BLaER1 treated with 17β-estradiol and CSF1 and Interleukin-3, amounts not matched to agents 10 nM and 100 nM (cell line): ENCODE data around the gene AP4S1.

Experiments
- H3K27ac ChIP-seq, 11 experiments: shearing (Covaris generic); formaldehyde crosslinking; 2 replicates each; pipeline ENCODE4 v1.8.1; 2022
- H3K27me3 ChIP-seq, 11 experiments: shearing (Covaris generic); formaldehyde crosslinking; 2 replicates each; pipeline ENCODE4 v1.8.1; 2022
- H3K36me3 ChIP-seq, 11 experiments: shearing (Covaris generic); formaldehyde crosslinking; 2 replicates each; pipeline ENCODE4 v1.8.1; 2022
- H3K4me1 ChIP-seq, 10 experiments: shearing (Covaris generic); formaldehyde crosslinking; 2 replicates each; pipeline ENCODE4 v1.8.1; 2022
- H3K4me2 ChIP-seq, 11 experiments: shearing (Covaris generic); formaldehyde crosslinking; 2 replicates each; pipeline ENCODE4 v1.8.1; 2022
- H3K4me3 ChIP-seq, 10 experiments: shearing (Covaris generic); formaldehyde crosslinking; 2 replicates each; pipeline ENCODE4 v1.8.1; 2022
- H3K9ac ChIP-seq, 11 experiments: shearing (Covaris generic); formaldehyde crosslinking; 2 replicates each; pipeline ENCODE4 v1.8.1; 2022
- H3K9me3 ChIP-seq, 11 experiments: shearing (Covaris generic); formaldehyde crosslinking; replicated peaks in 1 of 11; 2 replicates each; pipeline ENCODE4 v1.8.1; 2022
- H4K20me1 ChIP-seq, 11 experiments: shearing (Covaris generic); formaldehyde crosslinking; 2 replicates each; pipeline ENCODE4 v1.8.1; 2022
- Cebpa-rat ChIP-seq, 11 experiments: shearing (Covaris generic); IDR thresholded peaks; 2 replicates each; pipeline ENCODE4 v1.8.1; 2022

AP4S1 gene

DNA sequence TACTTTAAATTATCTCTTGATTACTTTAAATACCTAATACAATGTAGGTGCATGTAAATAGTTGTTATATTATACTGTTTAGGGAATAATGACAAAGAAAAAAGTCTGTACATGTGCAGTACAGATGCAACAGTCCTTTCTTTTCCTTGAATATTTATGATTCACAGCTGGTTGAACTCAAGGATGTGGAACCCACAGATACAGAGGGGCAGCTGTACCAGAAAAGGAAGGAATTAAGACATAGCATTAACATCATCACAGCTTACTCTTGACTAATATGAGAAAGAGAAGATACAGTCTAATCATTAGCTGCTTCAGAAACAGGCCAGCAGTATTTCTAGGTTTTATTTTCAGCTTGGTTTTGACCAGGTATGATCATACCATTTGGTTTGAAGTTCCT lies 34.7 kb upstream of the AP4S1 start:
- Histone ChIP-seq H3K4me2 (peak overlapping the region in 10 of 11 experiments; percentile 36 to 72 (median 64); a peak in 19 of 22 replicates), H3K4me1 (peaks cover 27 to 56% (median 40%) of the 10 kb centered on the region in 10 experiments), H4K20me1 (peaks cover 26 to 99% (median 91%) of the 10 kb centered on the region in 11 experiments)

DNA sequence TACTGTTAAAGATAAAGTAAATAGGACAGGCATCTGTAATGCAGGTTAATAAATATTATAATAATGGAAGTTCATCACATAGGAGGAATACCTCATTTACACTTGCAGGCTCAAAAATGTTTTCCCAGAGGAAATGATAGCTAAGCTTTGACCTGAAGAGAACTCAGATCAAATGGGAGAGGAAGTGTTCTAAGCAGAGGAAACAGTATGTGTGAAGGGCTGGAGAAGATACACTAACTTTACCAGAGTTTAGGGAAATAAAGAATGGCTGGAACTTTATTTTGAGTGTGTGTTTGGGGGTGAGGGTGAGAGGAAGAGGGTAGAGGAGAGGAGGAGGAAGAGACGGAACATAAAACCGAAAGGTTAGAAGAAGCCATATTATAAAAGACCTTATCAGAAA lies 34.0 kb upstream of the AP4S1 start:
- Histone ChIP-seq H3K27ac (peak overlapping the region in 9 of 11 experiments; percentile 4 to 64 (median 41); a peak in 14 of 22 replicates), H4K20me1 (peaks cover 28 to 99% (median 91%) of the 10 kb centered on the region in 11 experiments), H3K4me1 (peaks cover 33 to 60% (median 44%) of the 10 kb centered on the region in 10 experiments), H3K27me3 (no peaks in the 10 kb centered on the region), H3K36me3 (peaks cover 0 to 19% (median 6%) of the 10 kb centered on the region in 11 experiments; a peak in 8 of 22 replicates), H3K4me3 (no peak overlapping the region), H3K4me2 (peak overlapping the region; percentile 36 to 72 (median 66)), H3K9me3 (0 out of 22 replicates have a peak, but pooled peaks cover 0 to 4% (median 0%) of the 10 kb centered on the region in 11 experiments), H3K9ac (no peak overlapping the region)
- no peak for TF ChIP-seq Cebpa-rat (IDR thresholded peaks at IDR 0.05)

More for the DNA sequence above, 34.7 kb upstream of the AP4S1 start:
- no peak for TF ChIP-seq Cebpa-rat (IDR thresholded peaks at IDR 0.05)
- H3K4me3 ChIP-seq, result no peak overlapping the region
- 0 out of 22 replicates have a peak, but pooled peaks cover 0 to 4% (median 0%) of the 10 kb centered on the region in 11 experiments for H3K9me3 ChIP-seq
- H3K27ac ChIP-seq, result peak overlapping the region in 6 of 11 experiments; percentile 25 to 64 (median 44); a peak in 11 of 22 replicates
- no peak overlapping the region for H3K9ac ChIP-seq
- H3K27me3 ChIP-seq, result no peaks in the 10 kb centered on the region
- peaks cover 0 to 19% (median 7%) of the 10 kb centered on the region in 11 experiments; a peak in 10 of 22 replicates for H3K36me3 ChIP-seq

DNA sequence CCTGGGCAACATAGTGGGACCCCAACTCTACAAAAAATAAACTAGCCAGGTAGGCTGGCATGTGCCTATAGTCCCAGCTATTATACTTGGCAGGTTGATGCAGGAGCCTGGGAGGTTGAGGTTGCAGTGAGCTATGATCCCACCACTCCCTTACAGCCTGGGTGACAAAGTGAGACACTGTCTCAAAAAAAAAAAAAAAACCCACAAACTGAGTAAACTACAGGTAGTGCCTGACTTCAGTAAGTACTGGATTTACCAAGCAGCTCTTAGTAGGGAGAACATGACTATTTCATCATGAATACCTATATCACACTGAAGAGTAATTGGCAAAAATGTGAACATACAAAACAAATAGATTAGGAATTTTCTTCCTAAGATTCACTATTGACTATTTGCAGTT lies 32.4 kb upstream of the AP4S1 start:
- H3K4me3 ChIP-seq, result no peak overlapping the region
- H3K27ac ChIP-seq, result no peak overlapping the region
- H3K4me1 ChIP-seq, result peaks cover 34 to 60% (median 44%) of the 10 kb centered on the region in 10 experiments
- no peak overlapping the region for H3K9ac ChIP-seq
- H3K9me3 ChIP-seq, result peaks cover 4 to 15% (median 9%) of the 10 kb centered on the region in 11 experiments
- TF ChIP-seq Cebpa-rat (IDR thresholded peaks at IDR 0.05), result no peak
- no peaks in the 10 kb centered on the region for H3K27me3 ChIP-seq
- H3K4me2 ChIP-seq, result peak overlapping the region in 5 of 11 experiments; percentile 23 to 72 (median 63); a peak in 3 of 22 replicates
- peaks cover 22 to 100% (median 87%) of the 10 kb centered on the region in 11 experiments for H4K20me1 ChIP-seq
- peaks cover 4 to 26% (median 17%) of the 10 kb centered on the region in 11 experiments for H3K36me3 ChIP-seq

DNA sequence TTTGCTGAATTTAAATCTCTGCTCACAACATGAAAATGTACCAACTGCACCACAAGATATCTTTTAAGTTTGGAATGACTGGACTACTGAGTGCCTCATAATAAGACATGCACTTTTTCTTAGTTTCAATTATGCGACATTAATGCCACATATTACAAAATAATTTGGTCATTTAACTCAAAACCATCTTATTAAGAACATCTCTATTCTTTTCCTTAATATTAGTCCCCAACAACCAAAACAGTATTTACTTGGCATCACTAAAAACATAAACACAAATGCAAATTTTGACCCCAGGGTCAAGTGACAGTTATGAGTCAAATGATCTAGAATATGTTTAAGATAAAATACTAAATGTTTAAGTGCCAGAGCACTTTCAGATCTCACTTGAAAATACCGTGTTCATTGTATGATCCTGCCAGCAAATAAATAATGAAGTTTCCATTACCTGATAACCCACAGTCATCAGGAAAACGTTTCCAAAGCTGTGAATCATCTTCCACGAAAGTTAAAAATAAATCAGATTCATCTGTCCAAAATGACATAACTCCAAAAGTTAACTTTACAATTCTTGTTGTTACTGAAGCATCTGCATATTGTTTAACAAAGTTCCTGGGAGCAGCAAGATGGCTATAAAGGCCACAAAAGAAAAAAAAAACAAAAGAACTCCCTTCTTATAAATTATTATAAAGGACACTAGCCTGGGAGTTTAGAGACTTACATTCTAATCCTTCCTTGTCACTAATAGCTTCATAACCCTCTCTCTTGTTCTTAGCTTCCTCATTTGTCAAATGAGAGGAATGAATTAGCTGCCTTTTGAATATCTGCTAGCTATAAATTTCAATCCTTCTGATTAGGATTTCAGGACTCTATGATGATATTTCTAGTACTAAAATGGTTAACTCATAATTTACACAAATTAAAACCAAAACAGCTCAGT lies 30.5 kb upstream of the AP4S1 start:
- Histone ChIP-seq H3K4me3 (no peak overlapping the region), H3K9ac (0 out of 22 replicates have a peak overlapping the region, but pooled peaks of 2 of the 11 experiments have one; percentile 1 to 29), H3K4me1 (peaks cover 34 to 51% (median 44%) of the 10 kb centered on the region in 10 experiments), H3K27me3 (no peaks in the 10 kb centered on the region), H4K20me1 (peaks cover 21 to 93% (median 71%) of the 10 kb centered on the region in 11 experiments; a peak in 21 of 22 replicates), H3K36me3 (peaks cover 23 to 44% (median 36%) of the 10 kb centered on the region in 11 experiments), H3K27ac (peak overlapping the region in 4 of 11 experiments; percentile 5 to 42 (median 20); a peak in 6 of 22 replicates), H3K9me3 (peaks cover 22 to 34% (median 28%) of the 10 kb centered on the region in 11 experiments), H3K4me2 (peak overlapping the region in 7 of 11 experiments; percentile 7 to 62 (median 40); a peak in 10 of 22 replicates)
- no peak for TF ChIP-seq Cebpa-rat (IDR thresholded peaks at IDR 0.05)

DNA sequence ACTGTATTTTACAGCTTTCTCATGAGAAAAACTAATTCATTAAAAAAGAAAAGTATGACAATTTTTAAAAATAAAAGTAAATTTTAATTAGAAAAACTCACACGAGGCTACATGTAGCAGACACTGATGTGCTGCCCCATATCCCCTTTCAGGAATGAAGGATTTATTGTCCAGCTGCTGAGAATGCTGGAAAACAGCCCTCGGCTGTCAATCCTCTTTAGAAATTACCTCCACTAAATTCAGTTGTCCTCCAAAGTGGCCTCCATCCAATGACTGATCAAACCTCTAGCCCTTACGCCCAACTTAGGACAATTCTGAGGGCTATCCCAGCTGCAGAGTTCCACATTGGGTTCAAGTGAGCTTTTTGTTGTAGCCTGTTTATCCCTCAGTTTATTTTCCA lies 29.8 kb upstream of the AP4S1 start:
- H3K27me3 ChIP-seq, result no peaks in the 10 kb centered on the region
- peaks cover 32 to 43% (median 39%) of the 10 kb centered on the region in 10 experiments for H3K4me1 ChIP-seq
- H4K20me1 ChIP-seq, result peaks cover 20 to 85% (median 64%) of the 10 kb centered on the region in 11 experiments; a peak in 21 of 22 replicates
- peaks cover 30 to 41% (median 35%) of the 10 kb centered on the region in 11 experiments for H3K9me3 ChIP-seq
- peaks cover 30 to 47% (median 43%) of the 10 kb centered on the region in 11 experiments for H3K36me3 ChIP-seq
- H3K27ac ChIP-seq, result peak overlapping the region in 3 of 11 experiments; percentile 0 to 42 (median 15); a peak in 2 of 22 replicates
- H3K4me3 ChIP-seq, result no peak overlapping the region
- no peak overlapping the region for H3K9ac ChIP-seq
- H3K4me2 ChIP-seq, result peak overlapping the region in 4 of 11 experiments; percentile 4 to 55 (median 30); a peak in 5 of 22 replicates
- no peak for TF ChIP-seq Cebpa-rat (IDR thresholded peaks at IDR 0.05)

DNA sequence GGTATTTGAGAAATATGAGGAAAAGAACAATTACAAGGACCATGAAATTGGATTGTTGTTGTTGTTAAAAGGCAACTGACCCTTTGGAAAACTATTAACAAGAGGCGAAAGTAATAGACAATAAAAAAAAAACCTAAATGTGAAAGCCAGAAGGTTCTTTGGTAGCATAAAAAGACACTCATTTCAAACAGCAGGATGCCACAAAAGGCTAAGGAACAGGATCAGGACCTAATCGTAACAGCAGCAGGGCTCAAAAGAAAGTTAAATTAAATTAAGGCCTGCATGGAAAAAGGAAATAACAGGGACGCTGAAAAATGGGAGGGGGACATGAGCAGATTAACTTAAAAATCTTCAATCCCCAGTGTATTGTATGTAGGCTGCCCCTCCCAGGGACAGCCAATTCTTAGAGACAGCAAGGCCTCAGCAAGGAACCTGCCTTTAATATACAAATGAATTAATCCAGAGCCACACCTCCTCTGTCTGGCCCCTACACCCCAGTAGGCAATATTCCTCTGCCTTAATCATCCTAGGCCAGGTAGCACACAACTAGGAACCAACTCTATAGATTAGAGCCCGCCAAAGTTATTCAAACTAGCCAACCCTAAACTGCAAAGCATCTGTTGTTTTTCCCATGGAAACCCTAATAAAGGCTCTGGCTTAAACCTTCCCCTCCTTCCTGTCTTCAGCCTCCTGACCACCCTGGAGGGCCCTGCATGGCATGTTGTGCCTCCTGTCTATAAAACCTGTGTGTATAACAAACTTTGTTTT lies 28.4 kb upstream of the AP4S1 start:
- TF ChIP-seq Cebpa-rat (IDR thresholded peaks at IDR 0.05), result no peak
- Histone ChIP-seq H3K4me1 (peaks cover 18 to 30% (median 26%) of the 10 kb centered on the region in 10 experiments), H3K4me2 (no peak overlapping the region), H4K20me1 (peaks cover 9 to 80% (median 50%) of the 10 kb centered on the region in 11 experiments; a peak in 19 of 22 replicates), H3K27me3 (no peaks in the 10 kb centered on the region), H3K9me3 (peaks cover 39 to 53% (median 49%) of the 10 kb centered on the region in 11 experiments), H3K36me3 (peaks cover 40 to 61% (median 57%) of the 10 kb centered on the region in 11 experiments), H3K9ac (no peak overlapping the region), H3K4me3 (no peak overlapping the region), H3K27ac (no peak overlapping the region)

DNA sequence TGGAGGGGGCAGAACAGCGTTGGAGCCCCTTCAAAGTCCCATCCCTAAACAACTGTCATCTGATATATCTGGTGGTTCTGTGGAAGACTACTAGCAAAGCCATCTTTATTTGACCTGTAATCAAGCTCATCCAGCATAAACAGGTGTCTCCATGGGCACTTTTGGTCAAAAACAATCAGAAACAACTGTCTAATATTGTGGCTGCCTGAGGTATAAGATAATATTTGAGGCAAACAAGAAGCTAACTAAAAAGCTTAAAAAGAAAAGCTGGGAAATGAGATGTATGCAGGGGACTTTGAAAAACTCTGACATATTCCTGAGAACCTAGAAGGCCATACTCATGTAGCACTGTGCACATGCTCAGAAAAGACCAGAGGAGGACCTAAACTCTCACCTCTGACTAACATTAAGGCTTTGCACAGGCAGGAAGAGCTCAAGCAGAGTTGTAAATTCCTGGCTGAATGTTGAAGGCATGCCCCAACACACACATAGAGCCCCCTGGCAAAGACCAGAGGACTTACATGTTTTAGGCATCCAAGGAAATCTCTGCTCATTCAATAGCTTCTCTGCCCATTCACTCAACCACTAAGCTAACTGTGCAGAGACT lies 27.2 kb upstream of the AP4S1 start:
- TF ChIP-seq Cebpa-rat (IDR thresholded peaks at IDR 0.05), result no peak
- H3K27ac ChIP-seq, result no peak overlapping the region
- peaks cover 47 to 72% (median 66%) of the 10 kb centered on the region in 11 experiments for H3K36me3 ChIP-seq
- no peaks in the 10 kb centered on the region for H3K27me3 ChIP-seq
- no peak overlapping the region for H3K4me3 ChIP-seq
- peaks cover 8 to 19% (median 16%) of the 10 kb centered on the region in 10 experiments; a peak in 19 of 20 replicates for H3K4me1 ChIP-seq
- peaks cover 39 to 64% (median 58%) of the 10 kb centered on the region in 11 experiments for H3K9me3 ChIP-seq
- H3K9ac ChIP-seq, result no peak overlapping the region
- H3K4me2 ChIP-seq, result no peak overlapping the region
- H4K20me1 ChIP-seq, result peaks cover 3 to 78% (median 41%) of the 10 kb centered on the region in 11 experiments; a peak in 18 of 22 replicates
